GM18517 (cell line): ENCODE results near the gene ADAMTS17.
"Not testable (repeated sequence)": the region's sequence is repeated elsewhere in the genome, so short reads cannot be mapped to it uniquely, and the experiment has no call there.

Experiments
- ATAC-seq: cut with Tn5 transposase; IDR thresholded peaks from one replicate; pipeline ENCODE4 v1.9.1; 2021; ENCODE audit warnings: mild to moderate bottlenecking, moderate library complexity; ENCODE audit not compliant: unreplicated experiment

The ADAMTS17 gene

DNA sequence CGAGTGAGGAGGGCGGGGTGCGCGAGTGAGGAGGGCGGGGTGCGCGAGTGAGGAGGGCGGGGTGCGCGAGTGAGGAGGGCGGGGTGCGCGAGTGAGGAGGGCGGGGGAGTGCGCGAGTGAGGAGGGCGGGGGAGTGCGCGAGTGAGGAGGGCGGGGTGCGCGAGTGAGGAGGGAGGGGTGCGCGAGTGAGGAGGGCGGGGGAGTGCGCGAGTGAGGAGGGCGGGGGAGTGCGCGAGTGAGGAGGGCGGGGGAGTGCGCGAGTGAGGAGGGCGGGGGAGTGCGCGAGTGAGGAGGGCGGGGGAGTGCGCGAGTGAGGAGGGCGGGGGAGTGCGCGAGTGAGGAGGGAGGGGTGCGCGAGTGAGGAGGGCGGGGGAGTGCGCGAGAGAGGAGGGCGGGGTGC lies 415.2 kb downstream of the ADAMTS17 start:
- not testable (repeated sequence) for ATAC-seq

- ATAC-seq = no peak
Measured at GRCh38 chr15:99925661-99926461, 415.9 kb downstream of the ADAMTS17 start.

DNA sequence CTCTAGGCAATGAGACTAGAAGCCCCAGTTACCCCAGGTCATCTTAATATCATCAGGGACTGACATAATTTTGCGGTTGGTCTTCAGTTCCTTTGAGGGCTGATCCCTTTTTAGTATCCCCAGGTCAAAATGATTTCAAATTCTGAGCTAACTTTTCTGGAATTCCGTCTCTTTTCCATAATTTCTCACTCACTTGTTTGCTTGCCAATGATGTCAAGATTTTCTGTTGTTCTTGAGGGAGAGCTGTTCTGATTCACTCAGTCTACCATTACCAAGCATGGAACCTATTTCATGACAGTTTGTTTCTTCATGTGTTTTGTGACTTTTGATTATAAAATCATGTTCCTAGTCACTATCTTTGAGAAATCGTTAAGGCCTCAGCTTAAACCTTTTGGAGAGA lies 418.1 kb downstream of the ADAMTS17 start:
- no peak for ATAC-seq
